ENCODE results near the gene PPP2R2D.

The PPP2R2D gene

GRCh38 chr10:131900350-131901152, at the start of gene PPP2R2D:
TSS of gene PPP2R2D (plus strand) at chr10:131901008. CDS start at chr10:131901149, 141 bp downstream.
- TF ChIP-seq, protein P1, sequence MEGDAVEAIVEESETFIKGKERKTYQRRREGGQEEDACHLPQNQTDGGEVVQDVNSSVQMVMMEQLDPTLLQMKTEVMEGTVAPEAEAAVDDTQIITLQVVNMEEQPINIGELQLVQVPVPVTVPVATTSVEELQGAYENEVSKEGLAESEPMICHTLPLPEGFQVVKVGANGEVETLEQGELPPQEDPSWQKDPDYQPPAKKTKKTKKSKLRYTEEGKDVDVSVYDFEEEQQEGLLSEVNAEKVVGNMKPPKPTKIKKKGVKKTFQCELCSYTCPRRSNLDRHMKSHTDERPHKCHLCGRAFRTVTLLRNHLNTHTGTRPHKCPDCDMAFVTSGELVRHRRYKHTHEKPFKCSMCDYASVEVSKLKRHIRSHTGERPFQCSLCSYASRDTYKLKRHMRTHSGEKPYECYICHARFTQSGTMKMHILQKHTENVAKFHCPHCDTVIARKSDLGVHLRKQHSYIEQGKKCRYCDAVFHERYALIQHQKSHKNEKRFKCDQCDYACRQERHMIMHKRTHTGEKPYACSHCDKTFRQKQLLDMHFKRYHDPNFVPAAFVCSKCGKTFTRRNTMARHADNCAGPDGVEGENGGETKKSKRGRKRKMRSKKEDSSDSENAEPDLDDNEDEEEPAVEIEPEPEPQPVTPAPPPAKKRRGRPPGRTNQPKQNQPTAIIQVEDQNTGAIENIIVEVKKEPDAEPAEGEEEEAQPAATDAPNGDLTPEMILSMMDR (IDR thresholded peaks at IDR 0.05; ENCODE audit: low read length, missing control alignments), result no peak
- peak; percentile 89 for DNase-seq (ENCODE audit: low read depth)
- peak within 1 kb of the TSS; percentile 76 for H3K4me3 ChIP-seq (replicated peaks; ENCODE audit: low read depth, low read length)

DNA sequence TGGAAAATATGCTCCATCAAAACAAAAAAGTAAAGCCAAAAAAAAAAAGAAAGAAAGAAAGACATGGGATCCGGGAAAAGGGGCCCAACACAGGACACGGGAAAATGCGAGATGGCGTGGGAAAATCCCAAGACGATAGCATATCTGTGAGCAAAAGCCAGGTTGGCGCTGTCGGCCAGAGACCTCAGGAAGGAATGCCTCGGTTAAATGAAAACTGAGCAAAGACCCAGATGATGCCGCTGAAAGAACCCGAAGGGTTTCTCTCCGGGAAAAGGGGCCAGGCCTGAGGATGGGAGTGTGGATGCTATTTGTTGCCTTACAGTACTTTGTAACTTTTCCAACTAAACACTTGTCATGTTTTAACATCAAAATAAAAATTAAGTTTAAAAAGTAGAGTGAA, 49.5 kb upstream of the PPP2R2D start:
- H3K4me3 ChIP-seq (replicated peaks; ENCODE audit: low read depth, low read length), result no peak overlapping the region
- DNase-seq (ENCODE audit: low read depth), result no peak
- TF ChIP-seq, protein P1 (IDR thresholded peaks at IDR 0.05; ENCODE audit: low read length, missing control alignments), result no peak

GRCh38 chr10:131852176-131852822, 48.5 kb upstream of the PPP2R2D start:
- TF ChIP-seq, protein P1 (IDR thresholded peaks at IDR 0.05; ENCODE audit: low read length, missing control alignments), result no peak
- H3K4me3 ChIP-seq (replicated peaks; ENCODE audit: low read depth, low read length), result no peak overlapping the region
- no peak for DNase-seq (ENCODE audit: low read depth)

GRCh38 chr10:131852823-131853609, 47.8 kb upstream of the PPP2R2D start:
- TF ChIP-seq, protein P1 (IDR thresholded peaks at IDR 0.05; ENCODE audit: low read length, missing control alignments), result no peak
- H3K4me3 ChIP-seq (replicated peaks; ENCODE audit: low read depth, low read length), result no peak overlapping the region
- no peak for DNase-seq (ENCODE audit: low read depth)

GRCh38 chr10:131853610-131853964, 47.2 kb upstream of the PPP2R2D start:
- TF ChIP-seq, protein P1 (IDR thresholded peaks at IDR 0.05; ENCODE audit: low read length, missing control alignments), result no peak
- no peak overlapping the region for H3K4me3 ChIP-seq (replicated peaks; ENCODE audit: low read depth, low read length)
- no peak for DNase-seq (ENCODE audit: low read depth)

GRCh38 chr10:131854579-131855335, 46.1 kb upstream of the PPP2R2D start:
- H3K4me3 ChIP-seq (replicated peaks; ENCODE audit: low read depth, low read length), result no peak overlapping the region
- DNase-seq (ENCODE audit: low read depth), result no peak
- TF ChIP-seq, protein P1 (IDR thresholded peaks at IDR 0.05; ENCODE audit: low read length, missing control alignments), result no peak

All from fibroblast of pulmonary artery (primary cell).